ENCODE data around the gene PLEKHB1.

Gene PLEKHB1, protein sequence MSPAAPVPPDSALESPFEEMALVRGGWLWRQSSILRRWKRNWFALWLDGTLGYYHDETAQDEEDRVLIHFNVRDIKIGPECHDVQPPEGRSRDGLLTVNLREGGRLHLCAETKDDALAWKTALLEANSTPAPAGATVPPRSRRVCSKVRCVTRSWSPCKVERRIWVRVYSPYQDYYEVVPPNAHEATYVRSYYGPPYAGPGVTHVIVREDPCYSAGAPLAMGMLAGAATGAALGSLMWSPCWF

DNA sequence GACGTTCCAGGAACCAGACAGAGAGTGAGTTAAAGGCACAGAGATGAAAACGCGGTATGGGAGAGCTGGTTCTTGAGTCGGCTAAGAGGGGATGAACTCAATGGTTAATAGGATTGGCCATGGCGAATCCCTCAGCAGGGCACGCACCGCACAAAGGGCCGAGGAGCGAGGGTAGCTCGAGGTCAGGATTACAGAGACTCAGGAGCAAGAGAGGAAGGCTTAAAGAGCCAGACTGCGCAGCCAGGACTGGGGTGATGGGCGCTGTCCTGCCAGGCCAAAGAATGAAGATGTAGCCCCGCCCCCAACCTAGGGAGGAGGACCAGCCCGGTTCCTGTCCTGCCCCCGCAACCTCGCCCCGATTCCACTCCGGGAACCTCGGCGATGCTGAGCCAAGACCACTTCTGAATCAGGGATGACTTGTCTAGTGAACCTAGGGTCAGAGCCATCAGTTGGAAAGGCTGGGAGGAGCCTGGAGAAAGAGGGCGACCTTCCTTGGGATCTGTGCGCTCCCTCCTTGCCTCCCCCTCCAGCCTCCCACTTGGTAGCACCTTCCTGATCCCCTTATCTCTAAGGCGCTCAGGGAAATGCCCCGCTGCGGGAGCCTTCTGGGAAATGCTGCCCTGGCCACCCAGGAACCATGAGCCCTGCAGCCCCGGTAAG, at the start of gene PLEKHB1:
TSS of gene PLEKHB1 (plus strand) at position 610 of the 660 bp plus-strand sequence. CDS start at position 638, 28 bp downstream.
- DNase-seq = no peak

DNA sequence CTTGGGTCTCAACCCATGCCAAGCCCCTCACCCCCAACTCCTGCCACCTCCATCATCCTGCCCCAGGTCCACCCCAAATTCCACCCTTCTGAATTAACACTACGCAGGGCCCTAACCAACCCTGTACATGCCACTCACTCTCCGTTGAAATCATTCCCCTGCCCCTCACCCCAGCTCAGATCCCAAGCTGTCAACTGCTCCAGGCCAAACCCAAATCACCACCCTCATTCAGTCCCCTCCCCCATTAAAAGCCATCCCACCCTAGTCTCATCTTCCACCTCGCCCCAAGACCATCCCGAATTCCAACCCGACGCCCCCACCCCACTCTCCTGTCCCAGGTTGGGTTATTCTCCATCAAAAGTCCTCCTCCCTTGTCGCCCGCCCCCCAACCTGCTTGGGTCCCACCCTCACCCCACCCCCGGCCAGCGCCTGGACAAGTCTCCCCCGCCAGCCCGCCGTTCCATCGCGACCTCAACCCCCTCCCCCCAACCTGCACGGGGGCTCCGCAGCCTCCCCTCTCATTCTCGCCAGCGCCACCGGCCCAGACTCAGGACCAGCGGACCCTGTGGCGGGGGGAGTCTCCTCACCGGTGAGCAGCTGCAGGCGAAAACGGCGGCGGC, 48.9 kb upstream of the PLEKHB1 start:
- DNase-seq = no peak

DNA sequence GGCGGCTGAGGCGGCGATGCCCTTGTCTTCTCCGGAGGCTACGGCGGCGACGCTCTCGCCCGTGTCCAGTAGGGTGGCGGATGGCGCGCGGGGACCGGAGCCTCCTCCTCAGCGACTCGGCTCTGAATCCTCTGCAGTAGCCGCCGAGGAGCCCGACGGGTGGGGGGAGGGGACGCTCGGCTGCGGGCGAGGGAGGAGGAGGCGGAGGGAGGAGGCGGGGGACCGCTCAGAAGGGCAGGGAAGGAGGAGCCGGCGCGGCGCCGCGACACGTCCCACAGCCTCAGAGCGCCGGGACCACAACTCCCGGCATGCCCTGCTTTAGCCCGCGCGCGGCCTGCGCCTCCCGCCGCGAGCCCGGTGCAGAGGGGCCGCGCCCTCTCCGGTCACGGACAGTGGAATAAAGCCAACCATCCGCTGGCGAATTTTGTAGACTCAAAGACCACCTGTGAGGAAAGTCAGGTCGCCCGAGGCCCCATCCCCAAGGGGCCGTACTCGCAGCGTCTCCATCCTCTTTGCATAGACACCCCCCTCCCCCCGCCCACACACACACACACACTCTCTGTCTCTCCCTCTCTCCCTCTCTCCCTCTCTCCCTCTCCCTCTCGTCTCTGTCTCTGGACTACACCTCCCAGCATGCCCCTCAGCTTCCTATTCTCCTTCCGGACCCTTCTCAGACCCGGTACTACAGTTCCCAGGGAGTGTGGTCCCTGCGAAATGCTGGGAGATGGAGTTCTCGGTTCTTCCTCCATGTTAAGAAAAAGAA, 48.2 kb upstream of the PLEKHB1 start, which contains the start of gene FAM168A:
TSS of gene FAM168A (minus strand) at position 157 of the 763 bp plus-strand sequence. CDS start 129,638 bp downstream, outside the sequence.
- DNase-seq = peak; percentile 87

DNA sequence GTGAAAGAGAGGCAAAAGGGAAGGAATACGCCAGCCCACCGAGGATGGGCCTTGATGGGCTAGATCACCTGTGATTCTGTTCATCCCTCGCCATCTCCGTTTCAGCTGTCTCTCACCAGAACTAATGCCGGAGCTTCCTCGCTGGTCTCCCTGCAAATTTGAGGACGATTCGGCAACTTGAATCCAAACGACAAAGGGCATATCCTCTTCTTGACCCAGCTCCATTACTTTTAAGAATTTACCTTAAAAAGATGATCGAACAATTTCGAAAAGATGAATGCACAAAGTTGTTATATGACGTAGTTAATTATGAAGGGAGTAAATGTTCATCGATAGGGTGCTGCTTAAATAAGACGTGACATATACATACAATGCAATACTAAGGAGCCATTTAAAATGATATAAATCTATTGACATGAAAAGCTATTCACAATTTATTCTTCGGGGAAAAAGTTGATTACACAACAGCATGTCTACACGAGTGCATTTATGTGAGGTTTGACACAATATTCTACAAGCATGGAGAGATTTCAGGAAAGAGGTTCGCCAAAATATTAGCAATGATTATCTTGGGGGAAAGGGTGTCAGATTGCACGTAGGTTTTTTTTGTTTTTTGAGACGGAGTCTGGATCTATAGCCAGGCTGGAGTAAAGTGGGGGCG, 47.5 kb upstream of the PLEKHB1 start:
- no peak for DNase-seq

DNA sequence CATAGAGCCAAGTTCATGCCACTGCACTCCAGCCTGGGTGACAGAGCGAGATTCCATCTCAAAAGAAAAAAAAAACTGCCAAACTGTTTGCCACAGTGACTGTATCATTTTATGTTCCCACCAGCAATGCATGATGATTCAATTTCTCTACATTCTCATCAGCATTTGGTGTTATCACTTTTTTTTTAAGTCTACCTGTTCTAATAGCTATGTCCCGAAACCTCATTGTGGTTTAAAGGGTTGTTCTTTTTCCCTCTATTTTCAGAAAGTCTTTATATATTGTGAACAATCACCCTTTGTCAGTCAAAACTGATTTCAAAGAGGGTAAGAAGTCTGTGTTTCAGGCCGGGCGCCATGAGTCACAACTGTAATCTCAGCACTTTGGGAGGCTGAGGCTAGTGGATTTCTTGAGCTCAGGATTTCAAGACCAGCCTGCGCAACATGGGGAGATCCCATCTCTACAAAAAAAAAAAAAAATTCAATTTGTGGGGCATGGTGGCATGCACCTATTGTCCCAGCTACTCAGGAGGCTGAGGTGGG, 33.7 kb upstream of the PLEKHB1 start:
- no peak for DNase-seq

DNA sequence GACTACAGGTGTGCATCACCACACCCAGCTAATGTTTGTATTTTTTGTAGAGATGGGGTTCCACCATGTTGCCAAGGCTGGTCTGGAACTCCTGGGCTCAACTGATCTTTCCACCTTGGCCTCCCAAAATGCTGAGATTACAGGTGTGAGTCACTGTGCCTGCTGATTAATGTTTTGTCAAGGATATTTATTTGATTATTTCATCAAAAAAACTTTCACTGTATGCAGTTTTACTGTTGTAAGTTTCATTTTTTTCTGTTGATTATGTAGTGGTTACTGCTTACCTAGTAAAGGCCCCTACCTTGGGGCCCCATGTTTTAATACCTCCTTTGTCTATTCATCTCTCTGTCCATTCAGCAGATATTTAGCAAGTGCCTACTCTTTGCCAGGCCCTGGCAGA, 31.8 kb upstream of the PLEKHB1 start:
- DNase-seq = no peak

DNA sequence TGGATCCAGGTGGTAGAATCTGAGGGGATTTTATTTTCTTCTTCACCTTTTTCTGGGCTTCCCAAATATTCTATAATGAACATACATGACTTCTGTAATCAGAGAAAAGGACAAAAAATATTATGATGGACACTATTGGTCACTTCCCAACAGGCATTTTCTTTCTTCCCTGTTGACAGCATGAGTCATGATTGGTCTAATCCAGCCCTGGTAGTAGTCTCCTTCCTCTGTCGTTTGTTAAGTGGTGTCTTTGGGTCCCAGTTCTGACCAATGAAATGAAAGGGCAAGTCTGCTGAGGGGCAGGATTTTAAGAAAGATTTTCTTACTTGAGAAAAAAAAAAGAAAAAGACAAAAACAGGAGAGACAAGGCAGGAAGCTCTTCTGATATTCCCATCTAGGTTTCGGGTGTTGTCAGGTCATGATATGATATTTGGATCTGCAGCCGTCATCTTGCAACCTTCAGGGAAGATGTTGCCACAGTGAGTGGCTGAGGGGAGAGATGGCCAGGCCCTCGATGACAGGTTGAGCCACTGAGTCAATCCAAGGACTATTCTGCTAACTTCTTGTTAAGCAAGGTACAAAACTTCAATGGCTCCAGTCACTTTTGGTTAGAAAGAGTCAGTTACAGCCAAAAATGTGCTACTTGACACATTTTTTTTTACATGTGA, 23.3 kb upstream of the PLEKHB1 start:
- no peak for DNase-seq

DNA sequence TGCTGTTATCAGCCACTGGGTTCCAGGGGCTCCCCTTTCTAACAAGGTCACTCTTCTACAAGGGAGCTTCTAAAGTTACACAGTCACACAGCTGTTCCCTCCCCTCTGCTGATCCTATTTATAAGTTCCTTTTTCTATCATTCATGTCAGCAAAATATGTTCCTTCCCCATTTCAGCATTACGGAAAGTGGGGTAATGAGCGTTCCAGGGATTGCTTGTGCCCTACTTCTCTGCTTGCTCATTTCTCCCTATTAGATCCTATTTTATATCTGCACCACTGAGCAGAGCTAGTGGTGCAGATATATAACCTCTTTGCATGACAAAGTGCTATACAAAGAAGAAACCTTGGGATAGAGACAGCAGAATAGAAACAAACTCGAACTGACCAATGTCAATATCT, 22.7 kb upstream of the PLEKHB1 start:
- peak; percentile 65 for DNase-seq

DNA sequence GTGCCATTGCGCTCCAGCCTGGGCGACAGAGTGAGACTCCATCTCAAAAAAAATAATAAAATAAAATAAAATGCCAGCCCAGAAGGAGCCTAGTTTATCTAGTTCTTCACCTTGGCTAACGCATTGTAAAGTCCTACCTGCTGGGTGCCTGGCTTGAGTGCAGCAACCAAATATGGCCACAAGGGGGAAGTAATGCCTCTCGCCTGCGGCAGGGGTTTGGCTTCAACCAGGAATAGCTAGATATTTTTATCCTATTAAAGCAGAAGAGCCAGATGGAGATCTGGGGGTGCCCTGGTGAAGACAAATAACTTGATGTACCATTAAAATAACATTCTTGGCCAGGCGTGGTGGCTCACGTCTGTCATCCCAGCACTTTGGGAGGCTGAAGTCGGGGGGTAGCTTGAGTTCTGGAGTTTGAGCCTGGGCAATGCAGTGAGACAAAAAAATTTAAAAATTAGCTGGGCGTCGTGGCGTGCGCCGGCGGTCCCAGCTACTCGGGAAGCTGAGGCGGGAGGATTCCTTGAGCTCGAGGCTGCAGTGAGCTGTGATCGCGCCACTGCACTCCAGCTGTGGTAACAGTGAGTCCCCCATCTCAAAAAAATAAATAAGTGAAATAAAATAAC, 20.6 kb upstream of the PLEKHB1 start:
- DNase-seq = no peak

DNA sequence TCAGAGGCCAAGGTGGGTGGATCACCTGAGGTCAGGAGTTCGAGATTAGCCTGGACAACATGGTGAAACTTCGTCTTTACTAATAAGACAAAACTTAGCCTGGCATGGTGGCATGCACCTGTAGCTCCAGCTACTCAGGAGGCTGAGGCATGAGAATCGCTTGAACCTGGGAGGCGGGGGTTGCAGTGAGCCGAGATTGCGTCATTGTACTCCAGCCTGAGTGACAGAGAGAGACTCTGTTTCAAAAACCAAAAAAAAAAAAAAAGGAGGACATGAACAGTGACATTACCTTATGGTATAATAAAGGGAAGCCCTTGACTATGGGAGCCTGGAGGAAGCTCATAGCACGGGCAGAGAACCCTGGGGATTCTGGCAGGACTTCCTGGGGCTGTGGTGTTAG, 16.5 kb upstream of the PLEKHB1 start:
- DNase-seq = no peak

DNA sequence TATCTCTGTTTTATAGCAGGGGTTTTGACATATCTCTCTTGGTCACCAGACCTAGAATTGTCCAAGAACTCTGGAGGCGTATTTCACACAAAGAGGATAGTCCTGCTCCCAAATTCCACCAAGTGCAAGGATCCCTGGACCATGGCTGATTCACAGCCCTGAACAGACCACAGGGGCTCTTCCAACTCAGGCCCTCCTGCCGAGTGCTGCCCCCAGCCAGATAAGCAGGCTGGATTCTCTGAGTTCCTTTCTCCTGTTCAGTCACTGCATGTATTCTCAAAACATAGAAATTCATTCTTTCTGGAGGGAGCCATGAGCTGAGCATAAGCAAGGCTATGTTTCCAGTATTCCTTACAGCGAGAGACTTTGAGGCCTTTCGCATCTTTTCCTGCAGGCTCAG, 13.4 kb upstream of the PLEKHB1 start:
- no peak for DNase-seq

DNA sequence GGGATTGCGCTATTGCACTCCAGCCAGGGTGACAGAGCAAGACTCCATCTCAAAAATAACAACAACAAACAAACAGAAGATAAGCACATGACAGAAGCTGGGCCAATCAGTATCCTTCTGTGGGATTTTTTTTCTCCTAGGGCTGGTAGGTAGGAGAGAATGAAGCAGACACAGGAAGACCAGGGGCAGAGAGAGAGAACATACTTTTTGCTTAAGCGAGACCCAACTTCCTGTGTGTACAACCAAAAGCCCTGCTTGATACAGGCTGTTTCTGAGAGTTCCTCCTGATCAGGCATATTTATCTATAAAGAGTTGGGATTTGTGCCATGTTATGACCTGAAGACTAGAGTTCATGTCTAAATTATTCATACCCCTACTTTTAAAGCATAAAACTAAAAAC, 12.4 kb upstream of the PLEKHB1 start:
- no peak for DNase-seq

DNA sequence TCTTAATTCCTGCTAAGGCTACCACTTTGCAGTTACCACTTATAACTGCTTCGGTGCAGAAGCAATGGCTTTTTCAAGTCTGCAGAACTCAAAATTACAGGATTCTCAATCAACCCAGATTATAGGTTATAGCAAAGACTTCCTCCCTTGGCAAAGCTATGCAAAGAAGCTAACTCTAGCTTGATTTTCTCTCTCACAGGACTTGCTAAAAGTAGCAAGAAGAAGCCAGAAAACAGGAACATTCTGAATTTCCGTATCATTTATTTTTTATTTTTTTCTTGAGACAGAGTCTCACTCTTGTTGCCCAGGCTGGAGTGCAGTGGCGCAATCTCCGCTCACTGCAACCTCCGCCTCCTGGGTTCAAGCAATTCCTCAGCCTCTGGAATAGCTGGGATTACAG, 10.7 kb upstream of the PLEKHB1 start:
- no peak for DNase-seq

DNA sequence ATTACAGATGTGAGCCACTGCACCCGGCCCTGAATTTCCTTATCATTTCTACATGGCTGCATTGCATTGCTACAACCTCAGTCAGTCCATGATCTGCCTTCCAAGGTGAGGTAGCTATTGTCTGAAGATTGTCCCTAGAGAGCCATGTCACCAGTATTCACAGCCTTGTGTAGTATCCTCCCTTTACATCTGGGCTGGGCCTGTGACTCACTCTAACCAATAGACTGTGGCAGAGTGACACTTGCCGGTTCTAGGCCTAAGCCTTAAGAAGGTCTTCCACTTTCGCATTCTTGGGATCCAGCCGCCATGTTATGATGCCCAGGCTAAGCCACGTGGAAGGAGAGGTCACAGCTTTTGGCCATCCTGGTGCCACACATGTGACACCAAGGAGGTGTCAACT, 10.1 kb upstream of the PLEKHB1 start:
- no peak for DNase-seq

DNA sequence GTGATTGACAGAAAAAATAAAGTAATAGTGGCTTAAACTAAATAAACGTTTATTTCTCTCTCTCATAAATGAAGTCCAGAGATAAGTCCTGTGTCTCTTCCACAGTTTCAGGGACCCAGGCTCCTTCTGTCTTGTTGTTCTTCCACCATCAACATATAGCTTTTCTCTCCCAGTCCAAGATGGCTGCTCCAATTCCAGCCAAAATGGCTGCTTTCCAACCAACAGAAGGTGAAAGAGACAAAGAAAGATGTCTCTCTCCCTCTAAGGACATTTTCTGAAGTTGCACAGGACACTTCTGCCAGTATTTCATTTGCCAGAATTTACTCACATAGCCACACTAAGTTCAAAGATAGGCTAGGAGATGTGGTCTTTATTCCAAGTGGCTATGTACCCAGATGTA, 9.4 kb upstream of the PLEKHB1 start:
- no peak for DNase-seq

DNA sequence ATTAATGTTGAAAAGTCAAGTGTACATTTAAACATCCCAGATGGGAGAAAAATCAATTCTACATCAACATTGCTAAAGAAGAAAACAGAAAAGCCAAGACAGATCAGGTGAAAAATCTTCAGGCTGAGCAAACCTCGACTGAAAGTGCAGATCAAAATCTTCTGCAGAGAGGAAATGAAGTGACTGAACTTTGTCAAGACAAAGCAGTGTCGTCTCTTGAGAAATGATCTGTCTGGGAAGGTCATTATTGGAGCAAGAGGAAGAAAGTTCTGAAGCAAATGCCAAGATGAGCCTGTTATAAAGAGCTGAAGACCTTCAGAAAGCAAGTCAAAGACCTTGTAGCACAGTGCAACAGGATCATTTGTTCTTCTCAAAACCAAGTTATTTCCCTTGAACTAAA, 5.8 kb upstream of the PLEKHB1 start:
- no peak for DNase-seq

DNA sequence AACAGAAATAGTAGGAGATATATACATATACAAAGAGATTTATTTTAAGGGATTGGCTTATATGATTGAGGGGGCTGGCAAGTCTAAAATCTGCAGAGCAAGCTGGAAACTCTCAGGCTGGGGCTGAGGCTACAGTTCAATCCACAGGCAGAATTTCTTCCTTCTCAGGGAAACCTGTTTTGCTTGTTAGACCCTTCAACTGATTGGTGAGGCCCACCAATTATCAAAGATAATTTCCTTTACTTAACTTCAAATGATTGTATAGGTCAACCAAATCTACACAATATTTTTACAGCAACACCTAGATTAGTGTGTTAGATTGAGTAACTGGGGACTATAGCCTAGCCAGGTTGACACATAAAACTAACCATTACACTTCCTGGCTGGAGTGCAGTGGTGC, 4.7 kb upstream of the PLEKHB1 start:
- no peak for DNase-seq

DNA sequence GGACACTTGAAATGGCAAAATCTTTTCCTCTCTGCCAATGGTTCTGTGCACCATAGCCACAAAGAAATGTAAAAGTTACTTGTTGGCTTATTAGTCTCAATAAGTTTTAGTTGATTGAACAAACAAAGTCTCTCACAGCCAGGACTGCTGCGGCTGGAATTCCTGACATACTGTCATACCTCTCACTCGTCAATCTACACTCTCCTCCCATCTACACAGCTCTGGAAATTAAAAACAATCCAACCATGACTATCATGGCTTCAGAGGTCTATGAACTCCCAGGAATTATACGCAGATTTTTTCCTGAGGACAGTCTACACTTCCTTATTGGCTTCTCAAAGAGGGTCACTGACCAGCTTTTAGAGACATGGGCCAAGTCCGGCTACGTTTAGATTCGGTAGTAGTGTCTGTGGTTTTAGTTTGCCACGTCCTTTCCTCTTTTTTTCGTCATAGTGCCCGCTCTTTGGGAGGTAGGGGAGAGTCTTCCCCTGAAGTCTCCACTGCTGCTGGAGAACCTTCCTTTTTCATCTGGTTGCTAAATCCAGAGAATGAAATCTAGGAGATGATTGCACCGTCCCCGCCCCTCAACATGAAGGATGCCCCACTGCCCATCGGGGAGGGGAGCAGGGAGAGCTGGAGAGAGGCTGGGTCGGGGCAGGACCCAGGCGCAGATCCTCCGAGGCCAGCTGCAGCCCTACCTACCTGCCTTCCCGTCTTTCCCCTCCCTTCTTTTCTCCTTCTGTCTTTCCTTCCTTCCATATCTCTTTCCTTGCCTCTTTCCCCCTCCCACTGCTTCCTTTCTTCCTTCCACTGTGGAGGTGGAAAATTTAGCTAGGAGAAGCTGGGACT, 1.0 kb upstream of the PLEKHB1 start:
- DNase-seq = no peak

DNA sequence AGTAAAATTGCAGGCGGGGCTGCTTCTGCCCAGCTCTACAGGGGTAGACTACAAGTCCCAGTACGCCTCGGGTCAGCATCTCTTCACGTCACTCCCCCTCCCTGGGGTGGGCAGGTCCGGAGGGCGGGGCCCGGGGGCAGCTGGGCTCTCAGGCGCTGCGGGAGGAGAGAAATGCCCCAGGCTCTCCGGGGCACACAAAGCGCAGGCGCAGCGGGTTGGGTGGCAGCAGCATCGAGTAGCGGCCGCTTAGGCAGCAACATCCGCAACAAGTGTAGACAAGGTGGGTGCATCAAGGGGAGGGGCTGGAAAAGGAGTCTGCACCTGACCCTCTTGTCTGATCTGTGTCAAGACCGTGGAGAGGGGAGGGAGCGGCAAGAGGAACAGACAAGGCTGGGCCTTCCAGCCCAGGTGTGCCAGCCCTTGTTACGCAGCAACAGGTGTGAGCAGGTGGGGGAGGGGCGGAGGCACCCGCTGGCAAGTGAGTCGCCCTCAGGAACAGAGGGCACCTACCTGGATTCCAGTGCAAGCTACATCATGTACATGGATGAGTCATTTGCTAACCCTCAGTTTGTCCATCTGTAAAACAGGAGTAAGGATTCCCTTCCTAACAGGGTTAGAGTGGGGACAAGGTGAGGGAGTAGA, 1.2 kb downstream of the PLEKHB1 start:
- no peak for DNase-seq

DNA sequence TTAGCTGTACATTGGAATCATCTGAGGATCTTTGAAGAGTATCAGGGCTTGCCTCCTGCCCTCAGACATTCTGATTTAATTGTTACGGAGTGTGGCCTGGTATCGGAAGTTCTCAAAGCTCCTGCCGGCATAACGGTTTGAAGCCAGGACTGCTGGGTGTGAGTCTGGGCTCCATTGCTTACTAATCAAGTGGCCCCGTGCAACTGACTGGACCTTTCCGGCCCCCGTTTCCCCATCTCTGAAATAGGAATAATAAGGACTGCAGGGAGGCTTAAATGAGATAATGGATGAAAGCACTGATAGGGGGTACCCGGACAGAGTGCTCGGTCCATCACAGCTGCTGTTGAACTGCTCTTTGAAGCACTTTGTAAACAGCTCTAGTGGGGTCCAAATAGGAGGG, 1.7 kb downstream of the PLEKHB1 start:
- no peak for DNase-seq

Data from GF-D8 (cell line).